Osteocyte (in vitro differentiated cells): ENCODE results near the gene RARA. TPM values are rescaled to one million over a fixed set of nuclear protein-coding genes. Genes with fewer than 3 reads are reported as not detected.
A peak's percentile ranks its signal among the peaks of the same experiment; 100 is the strongest.

Source experiments
- DNase-seq: peaks from one replicate; pipeline ENCODE4 v3.0.0; 2021; ENCODE audit warnings: mixed read lengths; ENCODE audit not compliant: unreplicated experiment; ENCODE audit errors: extremely low spot score
- H3K27ac Mint-ChIP-seq: one replicate; pipeline ENCODE4 v1.8.0; 2021; ENCODE audit warnings: mild to moderate bottlenecking, mixed read lengths; ENCODE audit not compliant: unreplicated experiment
- H3K27me3 Mint-ChIP-seq: one replicate; pipeline ENCODE4 v1.8.0; 2021; ENCODE audit warnings: mixed read lengths; ENCODE audit not compliant: unreplicated experiment
- H3K36me3 Mint-ChIP-seq: one replicate; pipeline ENCODE4 v1.8.0; 2021; ENCODE audit warnings: mixed read lengths; ENCODE audit not compliant: unreplicated experiment
- H3K4me1 Mint-ChIP-seq: one replicate; pipeline ENCODE4 v1.8.0; 2021; ENCODE audit warnings: mixed read lengths; ENCODE audit not compliant: unreplicated experiment
- H3K4me3 Mint-ChIP-seq: one replicate; pipeline ENCODE4 v1.8.0; 2021; ENCODE audit warnings: mild to moderate bottlenecking, moderate library complexity, mixed read lengths; ENCODE audit not compliant: unreplicated experiment
- H3K9me3 Mint-ChIP-seq: one replicate; pipeline ENCODE4 v1.8.0; 2021; ENCODE audit warnings: mixed read lengths; ENCODE audit not compliant: unreplicated experiment
- CTCF ChIP-seq: fragments of 200-600 bp; sonication (generic); IDR thresholded peaks from 2 replicates; pipeline ENCODE4 v1.5.0; 2021; ENCODE audit warnings: antibody characterized with exemption, mild to moderate bottlenecking, moderate library complexity
- total RNA-seq: library from RNA; stranded (reverse); gene quantifications from 2 replicates; pipeline ENCODE4 v1.2.1, GENCODE V29; 2021

The RARA gene
- total RNA-seq, 1 donor from 2014 or later: 62.6 TPM

GRCh38 chr17:40342504-40343218, 33.7 kb downstream of the RARA start:
- Mint-ChIP-seq H3K4me1 (peaks cover 69% of the 10 kb centered on the region), H3K27me3 (no peaks in the 10 kb centered on the region), H3K4me3 (peak overlapping the region; percentile 78), H3K36me3 (peaks cover 11% of the 10 kb centered on the region), H3K27ac (peak overlapping the region; percentile 80), H3K9me3 (no peaks in the 10 kb centered on the region)
- TF ChIP-seq CTCF: no peak
- DNase-seq: no peak

- H3K27ac Mint-ChIP-seq: peak overlapping the region; percentile 83
- H3K4me1 Mint-ChIP-seq: peaks cover 78% of the 10 kb centered on the region
- H3K4me3 Mint-ChIP-seq: peak overlapping the region; percentile 78
- TF ChIP-seq CTCF: no peak
- DNase-seq: no peak
- H3K27me3 Mint-ChIP-seq: no peaks in the 10 kb centered on the region
- peaks cover 13% of the 10 kb centered on the region for H3K36me3 Mint-ChIP-seq
- no peaks in the 10 kb centered on the region for H3K9me3 Mint-ChIP-seq
Observed at GRCh38 chr17:40343219-40344119, 34.5 kb downstream of the RARA start.

- DNase-seq: no peak
- Mint-ChIP-seq H3K4me1 (peaks cover 82% of the 10 kb centered on the region), H3K9me3 (no peaks in the 10 kb centered on the region), H3K27me3 (no peaks in the 10 kb centered on the region), H3K36me3 (peaks cover 14% of the 10 kb centered on the region), H3K27ac (peak overlapping the region; percentile 83), H3K4me3 (peak overlapping the region; percentile 78)
- no peak for TF ChIP-seq CTCF
Observed at GRCh38 chr17:40344421-40345160, 35.6 kb downstream of the RARA start.

GRCh38 chr17:40345161-40345993, 36.4 kb downstream of the RARA start:
- peak overlapping the region; percentile 83 for H3K27ac Mint-ChIP-seq
- no peak for DNase-seq
- no peak for TF ChIP-seq CTCF
- H3K27me3 Mint-ChIP-seq: no peaks in the 10 kb centered on the region
- no peaks in the 10 kb centered on the region for H3K9me3 Mint-ChIP-seq
- peaks cover 82% of the 10 kb centered on the region for H3K4me1 Mint-ChIP-seq
- H3K4me3 Mint-ChIP-seq: peak overlapping the region; percentile 78
- H3K36me3 Mint-ChIP-seq: peaks cover 16% of the 10 kb centered on the region
